HepG2 (cell line): Measurements from ENCODE around the gene MS4A10.

Source experiments
- CEBPG ChIP-seq: IDR thresholded peaks from 2 replicates; pipeline ENCODE4 v1.6.1; 2016
- EZH2 ChIP-seq: conservative IDR thresholded peaks from 2 replicates; pipeline ENCODE4 v1.6.1; 2012; ENCODE audit warnings: mild to moderate bottlenecking, low read depth, low read length, moderate library complexity
- KDM5B ChIP-seq: sonication (generic); formaldehyde crosslinking; IDR thresholded peaks from 2 replicates; pipeline ENCODE4 v1.4.0; 2020; ENCODE audit warnings: missing genetic modification reagents, mild to moderate bottlenecking, borderline replicate concordance
- PHF8 ChIP-seq: sonication (generic); formaldehyde crosslinking; IDR thresholded peaks from 2 replicates; pipeline ENCODE4 v1.5.0; 2020; ENCODE audit warnings: missing genetic modification reagents
- POLR2A ChIP-seq, 2 experiments: IDR thresholded peaks; 2 replicates each; pipeline ENCODE4 v1.6.1; 2011; ENCODE audit warnings: low read depth in 2 of 2, low read length in 2 of 2, mild to moderate bottlenecking in 1 of 2, moderate library complexity in 1 of 2; ENCODE audit not compliant: insufficient read depth in 1 of 2
- RAD21 ChIP-seq: fragments of 450-650 bp; formaldehyde crosslinking; IDR thresholded peaks from 2 replicates; pipeline ENCODE4 v1.5.0; 2020; ENCODE audit warnings: mild to moderate bottlenecking
- RNF2 ChIP-seq: fragments of 450-650 bp; conservative IDR thresholded peaks from 2 replicates; pipeline ENCODE4 v1.6.1; 2016; ENCODE audit warnings: low read depth
- TGIF2 ChIP-seq: IDR thresholded peaks from 2 replicates; pipeline ENCODE4 v1.6.1; 2016; ENCODE audit warnings: control low read depth, missing compliant biosample characterization
- ZNF253 ChIP-seq: sonication (generic); formaldehyde crosslinking; IDR thresholded peaks from 2 replicates; pipeline ENCODE4 v1.8.0; 2022; ENCODE audit warnings: mild to moderate bottlenecking, missing genetic modification reagents, borderline replicate concordance
- ZNF446 ChIP-seq: sonication (generic); formaldehyde crosslinking; IDR thresholded peaks from 2 replicates; pipeline ENCODE4 v1.5.0; 2020; ENCODE audit warnings: mild to moderate bottlenecking, missing genetic modification reagents
- ZSCAN12 ChIP-seq: sonication (generic); formaldehyde crosslinking; IDR thresholded peaks from 2 replicates; pipeline ENCODE4 v1.9.0; 2021; ENCODE audit warnings: mild to moderate bottlenecking, missing genetic modification reagents

DNA sequence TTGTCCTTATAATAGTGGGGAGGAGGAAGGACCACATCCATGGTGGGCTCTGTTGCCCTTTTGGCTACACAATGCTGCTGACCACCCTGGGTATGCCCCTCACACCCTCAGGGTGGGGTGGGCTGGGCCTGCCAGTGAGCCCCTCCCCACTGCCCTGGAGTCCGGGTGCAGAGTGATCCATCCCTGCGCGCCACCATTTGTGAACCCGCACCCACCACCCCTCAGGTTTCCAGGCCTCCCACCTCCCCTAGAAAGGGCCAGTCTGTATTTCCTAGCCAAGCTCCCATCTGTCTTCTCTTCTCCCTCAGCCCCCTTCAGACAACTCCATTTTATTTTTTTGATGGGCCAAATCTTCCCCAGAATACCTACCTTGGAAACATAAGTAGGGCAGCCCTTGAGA lies 25.0 kb downstream of the MS4A10 start:
- TF ChIP-seq EZH2 (no peak), ZNF253 (CRISPR knock-in tag) (no peak), KDM5B (CRISPR knock-in tag) (no peak), ZNF446 (CRISPR knock-in tag) (no peak), POLR2A (IDR thresholded peaks at IDR 0.05; ENCODE audit: insufficient read depth in 1 of 2, low read depth in 2 of 2, low read length in 2 of 2) (no peak), ZSCAN12 (CRISPR knock-in tag) (no peak), PHF8 (CRISPR knock-in tag) (no peak), RNF2 (no peak), TGIF2 (no peak), RAD21 (no peak), CEBPG (CRISPR knock-in tag) (no peak)
